Keratinocyte (primary cell): ENCODE measurements around the gene FBH1. TPM values are rescaled to one million over a fixed set of nuclear protein-coding genes. Genes with fewer than 3 reads are reported as not detected.

Experiments
- DNase-seq: peaks from one replicate; pipeline ENCODE4 v3.0.0-alpha.2; 2011; ENCODE audit warnings: low read depth, missing footprints, low spot score
- FAIRE-seq: peaks from 2 replicates; lab custom pipeline; 2011; peaks lifted over from hg19 to GRCh38; lab: Jason Lieb, UNC
- H2AFZ ChIP-seq: 2 replicates; pipeline ENCODE4 v1.6.0; 2012; ENCODE audit warnings: low read length, control low read depth, inconsistent platforms; ENCODE audit not compliant: control insufficient read depth
- H3K27ac ChIP-seq: 2 replicates; pipeline ENCODE4 v1.5.1; 2011; ENCODE audit warnings: low read length; ENCODE audit not compliant: control insufficient read depth, insufficient read depth
- H3K27me3 ChIP-seq: 3 replicates; pipeline ENCODE4 v1.6.0; 2011; ENCODE audit warnings: low read length; ENCODE audit not compliant: control insufficient read depth, insufficient read depth; ENCODE audit errors: extremely low read depth
- H3K36me3 ChIP-seq, 2 experiments: 2 replicates in 1 of 2; 3 replicates in 1 of 2; pipeline ENCODE4 v1.5.1; 2011; ENCODE audit warnings: low read length in 2 of 2, mild to moderate bottlenecking in 1 of 2; ENCODE audit not compliant: control insufficient read depth in 2 of 2, insufficient read depth in 2 of 2; ENCODE audit errors: extremely low read depth in 1 of 2
- H3K4me1 ChIP-seq: 3 replicates; pipeline ENCODE4 v1.5.1; 2011; ENCODE audit warnings: low read length; ENCODE audit not compliant: control insufficient read depth, insufficient read depth; ENCODE audit errors: extremely low read depth
- H3K4me2 ChIP-seq: 3 replicates; pipeline ENCODE4 v1.6.0; 2011; ENCODE audit warnings: low read depth, low read length; ENCODE audit not compliant: control insufficient read depth, insufficient read depth; ENCODE audit errors: extremely low read depth
- H3K4me3 ChIP-seq, 3 experiments: fragments of 200-600 bp in 1 of 3; sonication (generic) in 1 of 3; 2 replicates in 2 of 3; 3 replicates in 1 of 3; pipeline ENCODE4 v1.5.1; 2011 to 2016; ENCODE audit warnings: low read length in 3 of 3, mild to moderate bottlenecking in 3 of 3, control low read depth in 2 of 3, inconsistent platforms in 1 of 3, low read depth in 1 of 3, mixed read lengths in 1 of 3, mixed run types in 1 of 3, moderate library complexity in 1 of 3; ENCODE audit not compliant: control insufficient read depth in 2 of 3, insufficient read depth in 2 of 3; ENCODE audit errors: extremely low read depth in 1 of 3
- H3K79me2 ChIP-seq: 2 replicates; pipeline ENCODE4 v1.6.0; 2012; ENCODE audit warnings: low read length; ENCODE audit not compliant: control insufficient read depth, insufficient read depth
- H3K9ac ChIP-seq: 3 replicates; pipeline ENCODE4 v1.6.0; 2011; ENCODE audit warnings: low read length; ENCODE audit not compliant: control insufficient read depth, insufficient read depth; ENCODE audit errors: extremely low read depth
- H3K9me1 ChIP-seq: 3 replicates; pipeline ENCODE4 v1.6.0; 2011; ENCODE audit warnings: low read length; ENCODE audit not compliant: control insufficient read depth, insufficient read depth; ENCODE audit errors: extremely low read depth
- H3K9me3 ChIP-seq: 2 replicates; pipeline ENCODE4 v1.5.1; 2012; ENCODE audit warnings: low read depth, low read length; ENCODE audit not compliant: control insufficient read depth
- H4K20me1 ChIP-seq: 3 replicates; pipeline ENCODE4 v1.6.0; 2011; ENCODE audit warnings: low read length; ENCODE audit not compliant: control insufficient read depth, insufficient read depth; ENCODE audit errors: extremely low read depth
- EZH2 ChIP-seq: IDR thresholded peaks from one replicate; pipeline ENCODE4 v1.6.1; 2012; ENCODE audit warnings: inconsistent platforms, mild to moderate bottlenecking, low read length, moderate library complexity
- dilution Hi-C: fragments of 300-500 bp; cut with MboI; formaldehyde crosslinking; loops from one replicate; pipeline ENCODE4 v1.7.0; 2020; ENCODE audit warnings: low sequenced_read_pairs; ENCODE audit not compliant: extremely low pct_ligation_motif_present
- polyA plus RNA-seq, 5 experiments: library from polyadenylated mRNA; depleted of rRNA in 3 of 5; stranded (reverse) in 3 of 5; stranded (forward) in 1 of 5; unstranded in 1 of 5; fragments of >200 nt; gene quantifications; 1 replicate in 1 of 5; 2 replicates in 3 of 5; 3 replicates in 1 of 5; pipeline versions ENCODE4 v1.2.1 to v1.2.3, GENCODE V29; 2011 to 2012; ENCODE audit warnings: missing spikeins in 2 of 5, low read depth in 1 of 5, low replicate concordance in 1 of 5
- TF ChIP-seq, protein P1 (sequence below), 3 experiments: IDR thresholded peaks in 1 of 3; conservative IDR thresholded peaks in 1 of 3; optimal IDR thresholded peaks in 1 of 3; 2 replicates in 2 of 3; 3 replicates in 1 of 3; pipeline versions ENCODE3 to v1.5.1; 2011; ENCODE audit warnings: low read length in 3 of 3, mild to moderate bottlenecking in 3 of 3, moderate library complexity in 2 of 3, control low read depth in 1 of 3, inconsistent platforms in 1 of 3; ENCODE audit not compliant: insufficient read depth in 2 of 3; ENCODE audit errors: extremely low read depth in 1 of 3

FBH1 gene
- polyA plus RNA-seq, 1 donor (not counting 4 experiments of a cell fraction or from before 2014, with no cell fraction given): 61.8 TPM

DNA sequence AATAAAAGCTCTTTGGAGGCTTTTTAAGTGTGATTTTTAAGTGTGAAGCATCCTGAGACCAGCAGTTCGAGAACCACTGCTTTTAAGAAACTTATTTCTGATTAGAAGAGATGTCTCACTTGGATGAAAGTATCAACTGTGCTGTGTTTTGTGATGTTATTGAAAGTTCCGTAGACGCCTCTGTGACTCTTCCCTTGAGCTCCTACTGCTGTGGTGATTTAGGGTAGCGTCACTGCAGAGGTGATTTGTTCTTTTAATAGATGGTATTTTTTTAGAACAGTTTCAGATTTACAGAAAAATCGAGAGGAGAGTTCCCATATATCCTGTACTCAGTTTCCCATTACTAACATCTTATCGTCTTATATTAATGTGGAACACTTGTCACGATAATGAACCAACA lies 29.5 kb downstream of the FBH1 start:
- Histone ChIP-seq H3K27ac (no peak overlapping the region), H3K4me2 (no peak overlapping the region), H4K20me1 (no peaks in the 10 kb centered on the region), H3K9ac (no peak overlapping the region), H2AFZ (no peak overlapping the region), H3K36me3 (peaks cover 65 to 67% of the 10 kb centered on the region in 2 experiments), H3K9me3 (no peaks in the 10 kb centered on the region), H3K79me2 (no peaks in the 10 kb centered on the region), H3K4me1 (peaks cover 7% of the 10 kb centered on the region), H3K9me1 (no peaks in the 10 kb centered on the region), H3K4me3 (no peak overlapping the region), H3K27me3 (no peaks in the 10 kb centered on the region)
- dilution Hi-C loops: no loop called here
- DNase-seq: no peak
- FAIRE-seq: no peak
- TF ChIP-seq EZH2: no peak
- TF ChIP-seq, protein P1, sequence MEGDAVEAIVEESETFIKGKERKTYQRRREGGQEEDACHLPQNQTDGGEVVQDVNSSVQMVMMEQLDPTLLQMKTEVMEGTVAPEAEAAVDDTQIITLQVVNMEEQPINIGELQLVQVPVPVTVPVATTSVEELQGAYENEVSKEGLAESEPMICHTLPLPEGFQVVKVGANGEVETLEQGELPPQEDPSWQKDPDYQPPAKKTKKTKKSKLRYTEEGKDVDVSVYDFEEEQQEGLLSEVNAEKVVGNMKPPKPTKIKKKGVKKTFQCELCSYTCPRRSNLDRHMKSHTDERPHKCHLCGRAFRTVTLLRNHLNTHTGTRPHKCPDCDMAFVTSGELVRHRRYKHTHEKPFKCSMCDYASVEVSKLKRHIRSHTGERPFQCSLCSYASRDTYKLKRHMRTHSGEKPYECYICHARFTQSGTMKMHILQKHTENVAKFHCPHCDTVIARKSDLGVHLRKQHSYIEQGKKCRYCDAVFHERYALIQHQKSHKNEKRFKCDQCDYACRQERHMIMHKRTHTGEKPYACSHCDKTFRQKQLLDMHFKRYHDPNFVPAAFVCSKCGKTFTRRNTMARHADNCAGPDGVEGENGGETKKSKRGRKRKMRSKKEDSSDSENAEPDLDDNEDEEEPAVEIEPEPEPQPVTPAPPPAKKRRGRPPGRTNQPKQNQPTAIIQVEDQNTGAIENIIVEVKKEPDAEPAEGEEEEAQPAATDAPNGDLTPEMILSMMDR (optimal IDR thresholded peaks at IDR 0.05 in 1 of 3, IDR thresholded peaks at IDR 0.05 in 1 of 3, conservative IDR thresholded peaks at IDR 0.05 in 1 of 3; ENCODE audit: extremely low read depth in 1 of 3, insufficient read depth in 2 of 3, low read length in 3 of 3): no peak

DNA sequence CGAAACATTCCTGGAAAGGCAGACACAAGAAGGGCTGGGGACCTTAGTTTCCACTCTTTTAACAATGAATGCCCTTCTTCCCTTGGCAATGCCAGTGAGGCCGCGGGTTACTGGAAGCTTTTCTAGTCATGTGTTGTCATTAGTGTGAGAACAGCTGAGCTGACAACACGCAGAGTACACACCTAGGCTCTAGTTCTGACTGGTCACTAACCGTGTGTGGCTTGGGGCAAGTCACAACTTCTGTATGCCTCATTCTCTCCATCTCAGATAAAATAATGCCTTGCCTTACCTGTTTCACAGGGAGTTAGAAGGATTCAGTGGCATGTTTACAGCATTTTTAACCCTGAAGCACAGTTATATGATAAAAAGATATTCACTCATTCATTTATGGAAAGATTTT lies 31.7 kb downstream of the FBH1 start:
- Histone ChIP-seq H3K79me2 (no peaks in the 10 kb centered on the region), H3K4me1 (peaks cover 7% of the 10 kb centered on the region), H3K9me1 (no peaks in the 10 kb centered on the region), H3K9ac (no peak overlapping the region), H3K4me2 (no peak overlapping the region), H3K36me3 (peaks cover 55 to 61% of the 10 kb centered on the region in 2 experiments), H3K4me3 (no peak overlapping the region), H2AFZ (no peak overlapping the region), H3K9me3 (no peaks in the 10 kb centered on the region), H3K27ac (no peak overlapping the region), H3K27me3 (no peaks in the 10 kb centered on the region), H4K20me1 (no peaks in the 10 kb centered on the region)
- DNase-seq: no peak
- no peak for FAIRE-seq
- dilution Hi-C loops: no loop called here
- TF ChIP-seq, protein P1 (optimal IDR thresholded peaks at IDR 0.05 in 1 of 3, IDR thresholded peaks at IDR 0.05 in 1 of 3, conservative IDR thresholded peaks at IDR 0.05 in 1 of 3; ENCODE audit: extremely low read depth in 1 of 3, insufficient read depth in 2 of 3, low read length in 3 of 3): no peak
- no peak for TF ChIP-seq EZH2
